ENCODE results near the gene KIRREL1. TPM values are rescaled to one million over a fixed set of nuclear protein-coding genes. Genes with fewer than 3 reads are reported as not detected.

Gene KIRREL1
- total and polyA plus RNA-seq, 10 donors: 1.4 to 50.9 (median 20.3) TPM

DNA sequence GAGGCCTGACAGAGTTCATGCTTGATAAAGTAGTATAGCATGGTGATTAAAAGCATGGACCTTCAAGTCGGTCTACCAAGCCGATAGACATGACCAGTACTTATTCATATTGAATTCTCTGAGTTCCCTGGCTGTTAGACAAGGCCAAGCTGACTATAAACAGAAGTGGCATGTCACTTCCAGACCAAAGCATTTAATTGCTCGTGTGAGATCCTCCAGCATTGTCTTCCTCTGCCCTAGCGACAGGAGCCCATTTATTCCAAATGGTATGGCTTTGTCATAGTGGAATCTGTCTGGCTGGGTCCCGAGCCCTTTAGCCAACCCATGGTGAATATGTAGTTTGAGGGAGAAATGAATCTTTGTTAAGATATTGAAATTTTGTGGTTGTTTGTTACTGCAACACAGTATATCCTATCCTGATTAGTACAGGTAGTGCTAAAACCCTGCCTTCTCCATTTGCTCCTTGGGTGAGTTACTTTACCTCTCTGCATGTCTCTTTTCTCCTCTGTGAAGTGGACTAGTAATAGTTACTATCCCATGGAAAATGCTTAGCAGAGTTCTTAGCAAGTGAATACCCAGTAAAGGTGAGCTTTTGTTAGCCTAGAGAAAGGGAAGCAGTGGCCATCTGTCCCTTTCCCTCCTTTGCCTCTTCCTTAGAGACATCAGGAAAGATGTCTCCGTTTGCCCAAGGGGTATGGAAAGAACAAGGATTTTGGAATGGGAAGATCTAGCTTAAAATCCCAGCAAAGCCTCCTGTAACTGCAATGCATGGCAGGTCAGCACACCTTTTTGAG is 109.6 kb downstream of the KIRREL1 start:
- H3K9me3 ChIP-seq: no peaks in the 10 kb centered on the region
- H3K27ac ChIP-seq: no peak overlapping the region
- peaks cover 0 to 9% (median 0%) of the 10 kb centered on the region in 6 donors for H3K4me1 ChIP-seq
- 75 to 80% (median 79%) methylated on average over 6 of the region's 6 CpGs for WGBS, 5 donors
- no peaks in the 10 kb centered on the region for H3K36me3 ChIP-seq
- no peak overlapping the region for H3K4me3 ChIP-seq
- no peak for DNase-seq
- no peaks in the 10 kb centered on the region for H3K27me3 ChIP-seq (replicated peaks in 1 of 7)
- TF ChIP-seq, protein P1, sequence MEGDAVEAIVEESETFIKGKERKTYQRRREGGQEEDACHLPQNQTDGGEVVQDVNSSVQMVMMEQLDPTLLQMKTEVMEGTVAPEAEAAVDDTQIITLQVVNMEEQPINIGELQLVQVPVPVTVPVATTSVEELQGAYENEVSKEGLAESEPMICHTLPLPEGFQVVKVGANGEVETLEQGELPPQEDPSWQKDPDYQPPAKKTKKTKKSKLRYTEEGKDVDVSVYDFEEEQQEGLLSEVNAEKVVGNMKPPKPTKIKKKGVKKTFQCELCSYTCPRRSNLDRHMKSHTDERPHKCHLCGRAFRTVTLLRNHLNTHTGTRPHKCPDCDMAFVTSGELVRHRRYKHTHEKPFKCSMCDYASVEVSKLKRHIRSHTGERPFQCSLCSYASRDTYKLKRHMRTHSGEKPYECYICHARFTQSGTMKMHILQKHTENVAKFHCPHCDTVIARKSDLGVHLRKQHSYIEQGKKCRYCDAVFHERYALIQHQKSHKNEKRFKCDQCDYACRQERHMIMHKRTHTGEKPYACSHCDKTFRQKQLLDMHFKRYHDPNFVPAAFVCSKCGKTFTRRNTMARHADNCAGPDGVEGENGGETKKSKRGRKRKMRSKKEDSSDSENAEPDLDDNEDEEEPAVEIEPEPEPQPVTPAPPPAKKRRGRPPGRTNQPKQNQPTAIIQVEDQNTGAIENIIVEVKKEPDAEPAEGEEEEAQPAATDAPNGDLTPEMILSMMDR (IDR thresholded peaks at IDR 0.05 in 8 of 11, conservative IDR thresholded peaks at IDR 0.05 in 3 of 11): no peak
- no peak for TF ChIP-seq POLR2A (IDR thresholded peaks at IDR 0.05)
- TF ChIP-seq POLR2AphosphoS5 (IDR thresholded peaks at IDR 0.05): no peak
- intact Hi-C loops (cut with DNase I; ENCODE audit: low total_unique reads): no loop called here

DNA sequence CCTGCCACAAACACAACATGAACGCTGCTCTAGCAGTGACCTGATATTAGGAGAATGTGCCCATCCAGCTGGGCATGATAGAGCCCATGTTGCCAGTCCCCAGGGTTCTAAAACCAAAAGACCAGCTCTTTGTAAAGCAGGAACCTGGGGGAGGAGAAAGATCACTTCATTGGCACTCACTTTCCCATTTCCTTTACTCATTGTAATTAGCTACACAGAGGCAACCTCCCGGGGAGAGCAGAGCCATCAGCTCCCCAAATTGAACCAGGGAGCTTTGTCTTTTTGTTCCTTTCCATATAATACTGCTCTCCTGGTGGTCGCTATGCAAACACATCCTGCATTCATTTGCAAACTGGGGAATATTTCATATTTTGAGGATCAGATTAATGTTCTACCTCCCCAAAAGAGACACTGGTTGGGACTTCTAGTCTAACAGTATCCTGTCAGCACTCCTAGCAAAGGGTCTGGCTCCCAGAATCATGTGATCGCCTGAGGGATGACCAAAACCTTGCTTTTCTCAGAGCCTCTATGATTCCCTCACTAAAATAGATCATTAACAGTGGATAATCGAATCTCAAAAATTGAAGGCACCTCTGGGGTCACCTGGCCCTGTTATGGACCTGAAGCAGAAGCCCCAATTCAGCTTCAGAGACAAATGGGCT is 110.5 kb downstream of the KIRREL1 start:
- 52 to 73% (median 66%) methylated on average over 5 of the region's 5 CpGs for WGBS, 5 donors
- Histone ChIP-seq H3K4me3 (no peak overlapping the region), H3K36me3 (no peaks in the 10 kb centered on the region), H3K4me1 (peaks cover 0 to 9% (median 0%) of the 10 kb centered on the region in 6 donors), H3K27me3 (replicated peaks in 1 of 7) (no peaks in the 10 kb centered on the region), H3K9me3 (peaks cover 0 to 2% (median 0%) of the 10 kb centered on the region in 8 donors), H3K27ac (no peak overlapping the region)
- intact Hi-C loops (cut with DNase I; ENCODE audit: low total_unique reads): no loop called here
- no peak for DNase-seq
- TF ChIP-seq POLR2A (IDR thresholded peaks at IDR 0.05) (no peak), POLR2AphosphoS5 (IDR thresholded peaks at IDR 0.05) (no peak)
- TF ChIP-seq, protein P1 (IDR thresholded peaks at IDR 0.05 in 8 of 11, conservative IDR thresholded peaks at IDR 0.05 in 3 of 11): no peak

DNA sequence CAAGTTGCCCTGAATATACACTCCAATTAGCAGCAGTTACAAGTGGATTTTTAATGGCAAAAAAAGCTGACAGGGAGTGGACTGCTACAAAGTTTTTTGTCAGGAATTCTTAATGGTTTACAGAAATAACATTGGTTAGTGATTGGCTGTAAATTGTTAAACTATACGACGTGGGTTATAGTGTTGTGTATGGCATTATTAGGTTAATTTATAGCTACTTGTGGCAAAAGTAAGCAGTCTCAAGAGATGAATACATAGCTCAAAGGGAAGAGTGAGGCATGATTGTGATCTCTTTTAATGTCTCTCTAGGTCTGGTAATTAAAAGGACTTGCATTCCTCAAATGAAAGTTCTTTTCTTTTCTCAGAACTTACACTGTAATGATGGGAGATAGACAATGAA is 111.4 kb downstream of the KIRREL1 start:
- WGBS, 5 donors: 63 to 86% (median 76%) methylated on average over 2 of the region's 2 CpGs
- Histone ChIP-seq H3K36me3 (no peaks in the 10 kb centered on the region), H3K27ac (no peak overlapping the region), H3K4me1 (peaks cover 0 to 9% (median 0%) of the 10 kb centered on the region in 6 donors), H3K27me3 (replicated peaks in 1 of 7) (no peaks in the 10 kb centered on the region), H3K9me3 (peaks cover 0 to 8% (median 2%) of the 10 kb centered on the region in 8 donors), H3K4me3 (no peak overlapping the region)
- intact Hi-C loops (cut with DNase I; ENCODE audit: low total_unique reads): no loop called here
- TF ChIP-seq POLR2AphosphoS5 (IDR thresholded peaks at IDR 0.05) (no peak), POLR2A (IDR thresholded peaks at IDR 0.05) (no peak)
- TF ChIP-seq, protein P1 (IDR thresholded peaks at IDR 0.05 in 8 of 11, conservative IDR thresholded peaks at IDR 0.05 in 3 of 11): no peak
- no peak for DNase-seq

Measured in spleen (tissue), 11 donors.